ENCODE results near the gene SSTR5. TPM values are rescaled to one million over a fixed set of nuclear protein-coding genes. Genes with fewer than 3 reads are reported as not detected.
A peak's percentile ranks its signal among the peaks of the same experiment; 100 is the strongest.
"Not testable (repeated sequence)": the region's sequence is repeated elsewhere in the genome, so short reads cannot be mapped to it uniquely, and the experiment has no call there.

Gene SSTR5
- not detected for total RNA-seq

DNA sequence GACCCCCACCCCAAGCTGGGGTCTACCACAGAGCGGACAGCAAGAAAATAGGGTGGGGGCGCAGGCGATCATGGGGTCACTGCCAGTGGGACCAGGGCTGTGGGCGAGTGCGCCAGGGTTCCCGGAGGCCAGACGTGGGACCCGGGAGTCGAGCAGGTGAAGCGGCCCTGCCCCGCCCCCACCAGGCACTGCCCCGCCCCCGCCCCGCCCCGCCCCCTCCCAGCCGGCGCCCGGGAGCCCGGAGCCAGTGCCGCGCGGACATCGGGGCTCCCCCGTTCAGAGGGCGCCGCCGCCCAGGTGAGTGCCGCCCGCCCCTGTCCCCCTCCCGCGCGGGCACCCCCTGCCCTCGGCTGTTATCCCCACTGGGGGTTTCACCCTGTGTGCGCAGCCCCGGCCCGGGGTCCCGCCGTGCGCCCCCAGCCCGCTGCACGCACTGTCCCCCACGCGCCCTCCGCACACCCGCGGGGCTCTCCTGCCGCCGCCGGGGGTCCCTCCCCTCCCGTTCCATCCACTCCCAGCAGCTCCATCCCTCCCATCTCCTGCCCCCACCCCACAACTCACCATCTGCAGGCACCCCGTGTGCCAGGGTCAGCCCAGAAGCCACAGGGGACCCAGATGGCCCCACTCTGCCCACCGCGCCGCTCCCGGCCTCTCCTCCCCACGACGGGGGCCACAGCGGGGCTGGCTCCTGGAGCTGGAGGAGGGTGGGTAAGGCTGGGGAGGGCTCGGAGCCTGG, at the start of gene SSTR5:
TSS of gene SSTR5 (plus strand) at position 222 of the 736 bp plus-strand sequence. CDS start 6,122 bp downstream, outside the sequence.
- intact Hi-C loops (cut with DNase I, micrococcal nuclease) = no loop called here
- CTCF ChIA-PET = interaction anchor here (0.6 kb wide), 1 partner anchor 70 kb away, joined by 3 read pairs; no protein-coding TSS in a partner anchor
- ATAC-seq = peak; percentile 8
- H3K4me3 Mint-ChIP-seq = no peak within 1 kb of the TSS
- H3K27me3 Mint-ChIP-seq = peaks cover 15% of the 10 kb centered on the region
- DNase-seq = no peak
- no peak within 1 kb of the TSS for H3K27ac Mint-ChIP-seq
- no peaks in the 10 kb centered on the region for H3K4me1 Mint-ChIP-seq
- POLR2A ChIA-PET = no interaction called here
- H3K36me3 Mint-ChIP-seq (ENCODE audit: low read depth) = no peaks in the 10 kb centered on the region
- no peaks in the 10 kb centered on the region for H3K9me3 Mint-ChIP-seq (ENCODE audit: low read depth)

- no peaks in the 10 kb centered on the region for H3K9me3 Mint-ChIP-seq (ENCODE audit: low read depth)
- H3K4me3 Mint-ChIP-seq = no peak overlapping the region
- H3K4me1 Mint-ChIP-seq = no peaks in the 10 kb centered on the region
- no peak overlapping the region for H3K27ac Mint-ChIP-seq
- intact Hi-C loops (cut with DNase I, micrococcal nuclease) = loop anchor here in 1 of 2 experiments (10.0 kb wide), 1 partner anchor 781 kb away; no protein-coding TSS in a partner anchor
- no peak for ATAC-seq
- ChIA-PET POLR2A (no interaction called here), CTCF (no interaction called here)
- no peak for DNase-seq
- H3K36me3 Mint-ChIP-seq (ENCODE audit: low read depth) = no peaks in the 10 kb centered on the region
- H3K27me3 Mint-ChIP-seq = peaks cover 5% of the 10 kb centered on the region
Observed at GRCh38 chr16:1024138-1024537, 48.4 kb upstream of the SSTR5 start.

- not testable (repeated sequence) for H3K9me3 Mint-ChIP-seq (ENCODE audit: low read depth)
Observed at GRCh38 chr16:1025183-1025809, 47.3 kb upstream of the SSTR5 start.

GRCh38 chr16:1026057-1026783, 46.3 kb upstream of the SSTR5 start:
- CTCF ChIA-PET = no interaction called here
- Mint-ChIP-seq H3K9me3 (ENCODE audit: low read depth) (no peaks in the 10 kb centered on the region), H3K27me3 (peaks cover 8% of the 10 kb centered on the region), H3K4me1 (no peaks in the 10 kb centered on the region), H3K27ac (no peak overlapping the region), H3K4me3 (no peak overlapping the region), H3K36me3 (ENCODE audit: low read depth) (no peaks in the 10 kb centered on the region)
- ATAC-seq = no peak
- DNase-seq = no peak
- POLR2A ChIA-PET = no interaction called here
- intact Hi-C loops (cut with DNase I, micrococcal nuclease) = loop anchor here in 1 of 2 experiments (10.0 kb wide), 1 partner anchor 779 kb away; no protein-coding TSS in a partner anchor

More at GRCh38 chr16:1025183-1025809, 47.3 kb upstream of the SSTR5 start:
- H3K27me3 Mint-ChIP-seq; ATAC-seq; H3K27ac Mint-ChIP-seq; H3K36me3 Mint-ChIP-seq (ENCODE audit: low read depth); H3K4me1 Mint-ChIP-seq; H3K4me3 Mint-ChIP-seq; POLR2A ChIA-PET: not testable (repeated sequence)
- CTCF ChIA-PET = interaction anchor here (0.6 kb wide), 1 partner anchor 78 kb away, joined by 3 read pairs; no protein-coding TSS in a partner anchor
- intact Hi-C loops (cut with DNase I, micrococcal nuclease) = loop anchor here in 1 of 2 experiments (10.0 kb wide), 1 partner anchor 780 kb away; no protein-coding TSS in a partner anchor
- peak; percentile 36 for DNase-seq

GRCh38 chr16:1026784-1027500, 45.6 kb upstream of the SSTR5 start:
- Mint-ChIP-seq H3K27ac (no peak overlapping the region), H3K4me3 (no peak overlapping the region), H3K36me3 (ENCODE audit: low read depth) (no peaks in the 10 kb centered on the region), H3K9me3 (ENCODE audit: low read depth) (no peaks in the 10 kb centered on the region), H3K4me1 (no peaks in the 10 kb centered on the region), H3K27me3 (peaks cover 8% of the 10 kb centered on the region)
- intact Hi-C loops (cut with DNase I, micrococcal nuclease) = loop anchor here in 1 of 2 experiments (10.0 kb wide), 1 partner anchor 778 kb away; no protein-coding TSS in a partner anchor
- ATAC-seq (no peak), DNase-seq (no peak)
- POLR2A ChIA-PET = no interaction called here
- CTCF ChIA-PET = no interaction called here

GRCh38 chr16:1027501-1027815, 45.1 kb upstream of the SSTR5 start:
- Mint-ChIP-seq H3K4me3 (no peak overlapping the region), H3K27me3 (peaks cover 8% of the 10 kb centered on the region), H3K4me1 (no peaks in the 10 kb centered on the region), H3K36me3 (ENCODE audit: low read depth) (no peaks in the 10 kb centered on the region), H3K27ac (no peak overlapping the region), H3K9me3 (ENCODE audit: low read depth) (no peaks in the 10 kb centered on the region)
- CTCF ChIA-PET = no interaction called here
- POLR2A ChIA-PET = no interaction called here
- intact Hi-C loops (cut with DNase I, micrococcal nuclease) = loop anchor here in 1 of 2 experiments (10.0 kb wide), 1 partner anchor 777 kb away; no protein-coding TSS in a partner anchor
- DNase-seq = no peak
- no peak for ATAC-seq

DNA sequence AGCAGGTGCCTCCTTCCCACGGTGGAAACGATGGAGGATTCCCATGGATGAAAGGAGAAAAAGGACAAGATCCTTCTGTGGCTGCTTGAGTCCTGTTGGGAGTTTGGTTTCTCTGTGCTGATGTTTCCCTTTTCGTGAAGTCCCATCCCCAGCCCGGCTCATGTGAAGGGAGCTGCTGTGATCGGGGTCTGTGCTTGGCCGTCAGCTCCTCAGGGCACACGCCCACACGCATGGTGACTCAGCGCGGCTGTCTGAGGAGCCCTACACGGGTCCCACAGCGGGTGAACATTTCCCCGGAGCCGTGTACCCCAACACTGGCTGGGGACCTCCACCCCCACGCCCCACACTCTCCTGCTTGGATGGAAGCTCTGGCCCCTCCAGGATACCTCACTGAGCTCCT, 44.5 kb upstream of the SSTR5 start:
- CTCF ChIA-PET = no interaction called here
- ATAC-seq (no peak), DNase-seq (no peak)
- Mint-ChIP-seq H3K4me3 (no peak overlapping the region), H3K9me3 (ENCODE audit: low read depth) (no peaks in the 10 kb centered on the region), H3K36me3 (ENCODE audit: low read depth) (no peaks in the 10 kb centered on the region), H3K4me1 (no peaks in the 10 kb centered on the region), H3K27ac (no peak overlapping the region), H3K27me3 (peaks cover 8% of the 10 kb centered on the region)
- POLR2A ChIA-PET = interaction anchor here (0.6 kb wide), 1 partner anchor 203 kb away, joined by 3 read pairs; no protein-coding TSS in a partner anchor
- intact Hi-C loops (cut with DNase I, micrococcal nuclease) = loop anchor here in 1 of 2 experiments (10.0 kb wide), 1 partner anchor 777 kb away; no protein-coding TSS in a partner anchor

GRCh38 chr16:1028524-1029258, 43.9 kb upstream of the SSTR5 start:
- intact Hi-C loops (cut with DNase I, micrococcal nuclease) = loop anchor here in 1 of 2 experiments (10.0 kb wide), 1 partner anchor 776 kb away; no protein-coding TSS in a partner anchor
- Mint-ChIP-seq H3K27ac (no peak overlapping the region), H3K4me3 (no peak overlapping the region), H3K27me3 (peaks cover 8% of the 10 kb centered on the region), H3K9me3 (ENCODE audit: low read depth) (no peaks in the 10 kb centered on the region), H3K36me3 (ENCODE audit: low read depth) (no peaks in the 10 kb centered on the region), H3K4me1 (no peaks in the 10 kb centered on the region)
- ATAC-seq = no peak
- no peak for DNase-seq
- POLR2A ChIA-PET = interaction anchor here (0.6 kb wide), 1 partner anchor 203 kb away, joined by 3 read pairs; no protein-coding TSS in a partner anchor
- CTCF ChIA-PET = no interaction called here

DNA sequence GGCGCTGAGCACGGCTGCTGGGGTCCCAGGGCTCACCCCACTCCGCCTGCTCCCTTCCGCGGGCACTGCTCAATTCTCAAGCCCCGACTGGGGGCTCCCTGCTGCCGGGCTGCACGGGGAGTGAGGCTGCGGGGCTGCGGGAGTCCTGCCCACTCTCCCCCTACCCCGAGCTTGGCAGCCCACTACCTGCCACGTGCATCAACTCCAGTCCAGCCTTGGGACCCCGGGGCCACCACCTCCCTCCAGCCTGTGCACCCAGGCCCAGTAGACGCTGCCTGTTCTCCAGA, 43.3 kb upstream of the SSTR5 start:
- ChIA-PET CTCF (no interaction called here), POLR2A (no interaction called here)

DNA sequence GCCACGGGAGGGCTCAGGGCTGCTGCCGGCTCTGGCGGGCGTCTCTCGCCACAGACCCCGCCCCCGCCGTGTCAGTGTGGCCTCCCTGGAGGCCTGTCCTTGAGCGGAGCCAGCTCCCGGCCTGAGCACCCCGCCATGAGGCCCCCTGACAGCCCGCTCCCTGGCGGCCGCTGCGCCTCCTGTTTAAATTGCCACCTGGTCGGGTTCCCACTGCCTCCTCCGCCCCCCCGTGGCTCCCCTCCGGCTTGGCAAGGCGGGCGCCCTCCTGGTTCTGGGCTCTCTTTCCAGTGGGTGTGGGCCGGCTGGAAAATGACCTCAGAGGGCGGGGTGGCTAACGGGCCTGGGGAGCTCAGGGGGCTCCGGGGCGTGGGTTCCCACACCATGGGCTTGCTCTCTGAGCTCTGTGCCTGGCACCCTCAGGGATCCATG, 42.1 kb upstream of the SSTR5 start:
- intact Hi-C loops (cut with DNase I, micrococcal nuclease) = no loop called here
- POLR2A ChIA-PET = no interaction called here
- H3K36me3 Mint-ChIP-seq (ENCODE audit: low read depth) = no peaks in the 10 kb centered on the region

More for the DNA sequence above, 43.3 kb upstream of the SSTR5 start:
- H3K27ac Mint-ChIP-seq = no peak overlapping the region
- no peaks in the 10 kb centered on the region for H3K36me3 Mint-ChIP-seq (ENCODE audit: low read depth)
- H3K9me3 Mint-ChIP-seq (ENCODE audit: low read depth) = no peaks in the 10 kb centered on the region
- H3K27me3 Mint-ChIP-seq = peaks cover 8% of the 10 kb centered on the region
- H3K4me1 Mint-ChIP-seq = no peaks in the 10 kb centered on the region
- intact Hi-C loops (cut with DNase I, micrococcal nuclease) = loop anchor here in 1 of 2 experiments (10.0 kb wide), 1 partner anchor 776 kb away; no protein-coding TSS in a partner anchor
- no peak for DNase-seq
- H3K4me3 Mint-ChIP-seq = no peak overlapping the region
- no peak for ATAC-seq

More for the DNA sequence above, 42.1 kb upstream of the SSTR5 start:
- H3K27ac Mint-ChIP-seq = no peak overlapping the region
- peaks cover 8% of the 10 kb centered on the region for H3K27me3 Mint-ChIP-seq
- H3K4me3 Mint-ChIP-seq = no peak overlapping the region
- ATAC-seq (no peak), DNase-seq (no peak)
- CTCF ChIA-PET = no interaction called here
- H3K4me1 Mint-ChIP-seq = no peaks in the 10 kb centered on the region
- H3K9me3 Mint-ChIP-seq (ENCODE audit: low read depth) = no peaks in the 10 kb centered on the region

All from activated CD4-positive, alpha-beta T cell treated with anti-CD3 and anti-CD28 coated beads for 36 hours (primary cell).